Neuronal stem cell (in vitro differentiated cells): ENCODE results near the gene CUL1.

Source experiments
- DNase-seq: peaks from one replicate; pipeline ENCODE4 v3.0.0-alpha.2; 2013; ENCODE audit warnings: low spot score
- H2AFZ ChIP-seq: one replicate; pipeline ENCODE4 v1.6.1; 2013; ENCODE audit warnings: mild to moderate bottlenecking, low read length, inconsistent platforms
- H2AK5ac ChIP-seq: 2 replicates; pipeline ENCODE4 v1.6.1; 2013; ENCODE audit warnings: low read depth, mild to moderate bottlenecking, inconsistent platforms, low read length, moderate library complexity, mixed read lengths
- H2BK120ac ChIP-seq: 2 replicates; pipeline ENCODE4 v1.6.1; 2013; ENCODE audit warnings: low read depth, mild to moderate bottlenecking, inconsistent platforms, low read length, moderate library complexity, mixed read lengths
- H2BK12ac ChIP-seq: one replicate; pipeline ENCODE4 v1.6.1; 2013; ENCODE audit warnings: low read length, inconsistent platforms
- H2BK15ac ChIP-seq: 2 replicates; pipeline ENCODE4 v1.6.1; 2013; ENCODE audit warnings: mild to moderate bottlenecking, low read length, inconsistent platforms, mixed read lengths
- H2BK5ac ChIP-seq: one replicate; pipeline ENCODE4 v1.6.1; 2013; ENCODE audit warnings: inconsistent platforms, mild to moderate bottlenecking, low read length, moderate library complexity
- H3K14ac ChIP-seq: one replicate; pipeline ENCODE4 v1.6.1; 2013; ENCODE audit warnings: low read length, inconsistent platforms
- H3K18ac ChIP-seq: 2 replicates; pipeline ENCODE4 v1.6.1; 2013; ENCODE audit warnings: low read length, inconsistent platforms
- H3K23ac ChIP-seq: 2 replicates; pipeline ENCODE4 v1.6.1; 2013; ENCODE audit warnings: low read depth, mild to moderate bottlenecking, mixed read lengths, low read length, inconsistent platforms; ENCODE audit not compliant: poor library complexity
- H3K27ac ChIP-seq: replicated peaks from 3 replicates; pipeline ENCODE4 v1.5.1; 2013; ENCODE audit warnings: low read length, inconsistent platforms
- H3K27me3 ChIP-seq, 3 experiments: 2 replicates each; pipeline ENCODE4 v1.6.1; 2013; ENCODE audit warnings: low read length in 3 of 3, mild to moderate bottlenecking in 2 of 3, inconsistent platforms in 1 of 3, low read depth in 1 of 3, mixed read lengths in 1 of 3, moderate library complexity in 1 of 3; ENCODE audit not compliant: control insufficient read depth in 3 of 3, insufficient read depth in 3 of 3
- H3K36me3 ChIP-seq, 2 donors: replicated peaks in 1 of 2; 2 replicates each; pipeline ENCODE4 v1.6.1; 2013; ENCODE audit warnings: low read length in 2 of 2; ENCODE audit not compliant: control insufficient read depth in 2 of 2, insufficient read depth in 2 of 2
- H3K4ac ChIP-seq: 2 replicates; pipeline ENCODE4 v1.6.1; 2013; ENCODE audit warnings: inconsistent platforms, mild to moderate bottlenecking, low read length, moderate library complexity
- H3K4me1 ChIP-seq, 2 donors: 1 replicate in 1 of 2; 2 replicates in 1 of 2; pipeline ENCODE4 v1.6.1; 2013; ENCODE audit warnings: low read length in 2 of 2, low read depth in 1 of 2; ENCODE audit not compliant: control insufficient read depth in 2 of 2, insufficient read depth in 1 of 2
- H3K4me2 ChIP-seq: one replicate; pipeline ENCODE4 v1.6.1; 2013; ENCODE audit warnings: mild to moderate bottlenecking, low read length, inconsistent platforms; ENCODE audit not compliant: insufficient read depth, poor library complexity, severe bottlenecking
- H3K4me3 ChIP-seq, 2 donors: 2 replicates each; pipeline ENCODE4 v1.5.1; 2013; ENCODE audit warnings: low read length in 2 of 2, mild to moderate bottlenecking in 2 of 2, inconsistent platforms in 1 of 2, moderate library complexity in 1 of 2
- H3K79me1 ChIP-seq: one replicate; pipeline ENCODE4 v1.6.1; 2013; ENCODE audit warnings: low read depth, mild to moderate bottlenecking, inconsistent platforms, low read length, moderate library complexity
- H3K9ac ChIP-seq: one replicate; pipeline ENCODE4 v1.6.1; 2013; ENCODE audit warnings: mild to moderate bottlenecking, low read depth, low read length, inconsistent platforms; ENCODE audit not compliant: poor library complexity
- H3K9me3 ChIP-seq, 2 donors: replicated peaks in 1 of 2; 2 replicates each; pipeline versions ENCODE3 to v1.6.1; 2013; ENCODE audit warnings: low read length in 2 of 2, mild to moderate bottlenecking in 2 of 2, inconsistent platforms in 1 of 2, low read depth in 1 of 2, mixed read lengths in 1 of 2, moderate library complexity in 1 of 2; ENCODE audit not compliant: control insufficient read depth in 2 of 2, insufficient read depth in 1 of 2
- H4K8ac ChIP-seq: one replicate; pipeline ENCODE4 v1.6.1; 2013; ENCODE audit warnings: low read depth, mild to moderate bottlenecking, inconsistent platforms, low read length, moderate library complexity
- H4K91ac ChIP-seq: one replicate; pipeline ENCODE4 v1.6.1; 2013; ENCODE audit warnings: low read length, low read depth, mild to moderate bottlenecking, inconsistent platforms; ENCODE audit not compliant: poor library complexity
- WGBS, 2 donors: extraction: QIAGEN DNeasy Blood & Tissue Kit; methylation state at CpG; one replicate each; pipeline ENCODE4 v1.1.7; 2013; ENCODE audit warnings: missing lambda C conversion rate in 2 of 2, mixed read lengths in 1 of 2; ENCODE audit not compliant: insufficient read length in 2 of 2, insufficient replicate concordance in 1 of 2; ENCODE audit errors: extremely low coverage in 2 of 2; 5-methylcytosine and 5-hydroxymethylcytosine counted together

CUL1 gene

GRCh38 chr7:148723846-148724245, 25.1 kb downstream of the CUL1 start:
- no peak overlapping the region for H4K91ac ChIP-seq
- H3K4me3 ChIP-seq: no peak overlapping the region
- DNase-seq: no peak
- no peak overlapping the region for H2BK12ac ChIP-seq
- no peak overlapping the region for H3K27ac ChIP-seq
- H2BK120ac ChIP-seq: no peak overlapping the region
- H3K4me2 ChIP-seq: no peak overlapping the region
- H4K8ac ChIP-seq: no peak overlapping the region
- no peak overlapping the region for H2BK15ac ChIP-seq
- no peak overlapping the region for H3K18ac ChIP-seq
- no peak overlapping the region for H3K14ac ChIP-seq
- H3K27me3 ChIP-seq: no peaks in the 10 kb centered on the region
- no CpG with 5 or more reads among the region's 3 CpGs for WGBS, 2 donors
- H3K4ac ChIP-seq: no peak overlapping the region
- peaks cover 15% of the 10 kb centered on the region for H3K79me1 ChIP-seq
- peaks cover 0 to 4% of the 10 kb centered on the region in 2 donors for H3K4me1 ChIP-seq
- H3K23ac ChIP-seq: no peak overlapping the region
- H3K36me3 ChIP-seq: peaks cover 0 to 1% of the 10 kb centered on the region in 2 donors
- peaks cover 0 to 16% of the 10 kb centered on the region in 2 donors for H3K9me3 ChIP-seq
- H2AFZ ChIP-seq: no peak overlapping the region
- H2BK5ac ChIP-seq: no peak overlapping the region
- no peak overlapping the region for H2AK5ac ChIP-seq
- H3K9ac ChIP-seq: no peak overlapping the region

DNA sequence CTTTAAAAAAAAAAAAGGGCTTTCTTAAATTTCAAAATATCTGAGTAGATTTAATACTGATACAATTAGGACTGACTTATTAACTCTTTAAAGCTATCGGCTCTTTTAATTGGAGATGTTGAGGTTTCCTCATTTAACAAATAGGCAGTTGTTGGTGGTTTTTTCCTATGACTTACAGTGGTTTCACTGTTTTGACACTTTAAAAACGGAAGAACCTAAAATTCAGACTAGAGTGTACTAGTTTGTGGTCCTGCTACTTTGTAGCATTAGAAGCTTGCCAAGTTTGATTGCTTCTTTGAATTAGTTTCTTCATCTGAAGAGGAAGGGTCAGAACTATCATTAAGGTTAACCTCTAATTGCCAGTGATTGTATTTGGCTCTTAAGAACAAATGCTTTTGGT, 27.7 kb downstream of the CUL1 start:
- Histone ChIP-seq H3K79me1 (peaks cover 15% of the 10 kb centered on the region), H3K18ac (no peak overlapping the region), H2BK15ac (no peak overlapping the region), H3K4me1 (peaks cover 0 to 4% of the 10 kb centered on the region in 2 donors), H3K36me3 (peaks cover 5 to 20% of the 10 kb centered on the region in 2 donors), H3K14ac (no peak overlapping the region), H3K27ac (no peak overlapping the region), H2AFZ (no peak overlapping the region), H2BK5ac (no peak overlapping the region), H2AK5ac (no peak overlapping the region), H3K4me2 (no peak overlapping the region), H4K8ac (no peak overlapping the region), H3K27me3 (no peaks in the 10 kb centered on the region), H2BK120ac (no peak overlapping the region), H4K91ac (no peak overlapping the region), H2BK12ac (no peak overlapping the region), H3K4me3 (no peak overlapping the region), H3K9ac (no peak overlapping the region), H3K4ac (no peak overlapping the region), H3K23ac (no peak overlapping the region), H3K9me3 (peaks cover 0 to 16% of the 10 kb centered on the region in 2 donors)
- no CpG with 5 or more reads among the region's 2 CpGs for WGBS, 2 donors
- DNase-seq: no peak

- Histone ChIP-seq H3K27ac (no peak overlapping the region), H2BK12ac (no peak overlapping the region)
These were observed 29.0 kb downstream of the CUL1 start for GRCh38 chr7:148727501-148728278.

GRCh38 chr7:148729984-148730733, 31.5 kb downstream of the CUL1 start:
- H2AK5ac ChIP-seq: no peak overlapping the region
- no peak overlapping the region for H3K4me2 ChIP-seq
- no peak overlapping the region for H2BK12ac ChIP-seq
- no peak overlapping the region for H3K18ac ChIP-seq
- no peaks in the 10 kb centered on the region for H3K27me3 ChIP-seq
- H3K9ac ChIP-seq: no peak overlapping the region
- H3K4me3 ChIP-seq: no peak overlapping the region
- no peak overlapping the region for H2BK5ac ChIP-seq
- H2BK15ac ChIP-seq: no peak overlapping the region
- H3K36me3 ChIP-seq: peaks cover 17 to 57% of the 10 kb centered on the region in 2 donors
- H4K8ac ChIP-seq: no peak overlapping the region
- no peak overlapping the region for H3K4ac ChIP-seq
- H3K14ac ChIP-seq: no peak overlapping the region
- H3K9me3 ChIP-seq: peaks cover 0 to 3% of the 10 kb centered on the region in 2 donors
- no peak overlapping the region for H4K91ac ChIP-seq
- no peak overlapping the region for H2BK120ac ChIP-seq
- H3K4me1 ChIP-seq: peaks cover 0 to 1% of the 10 kb centered on the region in 2 donors
- peaks cover 7% of the 10 kb centered on the region for H3K79me1 ChIP-seq
- WGBS, 2 donors: no CpG with 5 or more reads among the region's 12 CpGs
- no peak overlapping the region for H3K27ac ChIP-seq
- no peak overlapping the region for H2AFZ ChIP-seq
- H3K23ac ChIP-seq: no peak overlapping the region
- no peak for DNase-seq

More at GRCh38 chr7:148727501-148728278, 29.0 kb downstream of the CUL1 start:
- Histone ChIP-seq H3K27me3 (no peaks in the 10 kb centered on the region), H3K4ac (no peak overlapping the region), H2BK5ac (no peak overlapping the region), H2BK120ac (no peak overlapping the region), H2AK5ac (no peak overlapping the region), H3K36me3 (peaks cover 11 to 33% of the 10 kb centered on the region in 2 donors), H3K9me3 (peaks cover 0 to 16% of the 10 kb centered on the region in 2 donors), H3K18ac (no peak overlapping the region), H3K23ac (no peak overlapping the region), H3K9ac (no peak overlapping the region), H3K4me2 (no peak overlapping the region), H4K8ac (no peak overlapping the region), H3K14ac (no peak overlapping the region), H3K79me1 (peaks cover 11% of the 10 kb centered on the region), H3K4me1 (peaks cover 0 to 1% of the 10 kb centered on the region in 2 donors), H4K91ac (no peak overlapping the region), H2AFZ (no peak overlapping the region), H3K4me3 (no peak overlapping the region), H2BK15ac (no peak overlapping the region)
- no CpG with 5 or more reads among the region's 11 CpGs for WGBS, 2 donors
- no peak for DNase-seq
